Esophagus muscularis mucosa (tissue), 3 donors: ENCODE measurements around the gene NDUFA6.

Experiments
- EP300 ChIP-seq: sonication (generic); formaldehyde crosslinking; IDR thresholded peaks from one replicate; pipeline ENCODE4 v1.6.1; 2017; ENCODE audit warnings: antibody characterized with exemption
- POLR2A ChIP-seq: fragments of 450-650 bp; IDR thresholded peaks from one replicate; pipeline ENCODE4 v1.6.1; 2017; ENCODE audit warnings: antibody characterized with exemption, moderate library complexity, mild to moderate bottlenecking, low read depth
- POLR2AphosphoS5 ChIP-seq, 2 donors: sonication (generic); formaldehyde crosslinking; IDR thresholded peaks; one replicate each; pipeline ENCODE4 v1.6.1; 2017; ENCODE audit warnings: antibody characterized with exemption in 2 of 2

DNA sequence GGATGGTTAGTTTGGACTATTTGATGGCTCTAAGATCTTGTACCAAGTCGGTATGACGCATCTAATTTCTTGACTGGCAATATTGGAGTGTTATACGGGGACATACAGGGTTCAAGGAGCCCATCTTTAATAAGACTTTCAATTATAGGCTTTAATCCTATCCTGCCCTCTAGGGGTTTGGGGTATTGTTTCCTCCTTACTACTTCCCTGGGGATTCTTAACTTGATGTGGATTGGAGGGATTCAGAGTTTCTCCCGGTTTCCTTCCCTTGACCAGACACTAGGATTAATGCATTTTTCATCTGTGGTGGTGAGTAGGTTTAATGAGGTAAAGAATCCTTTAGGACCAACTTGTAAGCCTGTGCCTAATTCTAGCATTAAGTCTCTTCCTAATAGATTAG lies 21.2 kb upstream of the NDUFA6 start:
- no peak for TF ChIP-seq EP300
- TF ChIP-seq POLR2AphosphoS5 (IDR thresholded peaks at IDR 0.05), result no peak
- no peak for TF ChIP-seq POLR2A
